DND-41 (cell line): ENCODE data around the gene ESAM.

Source experiments
- ATAC-seq: fragments of 200-7000 bp; cut with Tn5 transposase; 3 replicates; pipeline ENCODE4 v1.9.1; 2021; ENCODE audit warnings: low read depth; ENCODE audit not compliant: insufficient read depth
- DNase-seq: peaks from one replicate; pipeline ENCODE4 v3.0.0-alpha.2; 2020
- H2AFZ ChIP-seq: 2 replicates; pipeline ENCODE4 v1.6.0; 2012; ENCODE audit warnings: low read depth, low read length
- H3K27ac ChIP-seq: 2 replicates; pipeline ENCODE4 v1.5.1; 2012; ENCODE audit warnings: low read length, inconsistent platforms
- H3K27me3 ChIP-seq: fragments of 200-600 bp; sonication (generic); 2 replicates; pipeline ENCODE4 v1.6.0; 2012; ENCODE audit warnings: low read length, mild to moderate bottlenecking, inconsistent platforms; ENCODE audit not compliant: insufficient read depth, poor library complexity
- H3K36me3 ChIP-seq: 2 replicates; pipeline ENCODE4 v1.5.1; 2012; ENCODE audit warnings: low read length, inconsistent platforms; ENCODE audit not compliant: insufficient read depth
- H3K4me1 ChIP-seq: 2 replicates; pipeline ENCODE4 v1.5.1; 2012; ENCODE audit warnings: mild to moderate bottlenecking, low read length; ENCODE audit not compliant: insufficient read depth
- H3K4me2 ChIP-seq: 2 replicates; pipeline ENCODE4 v1.6.0; 2012; ENCODE audit warnings: mild to moderate bottlenecking, moderate library complexity, low read length, inconsistent platforms; ENCODE audit not compliant: insufficient read depth
- H3K4me3 ChIP-seq, 2 experiments: fragments of 200-600 bp in 1 of 2; shearing (Covaris generic) in 1 of 2; 2 replicates each; pipeline ENCODE4 v1.5.1; 2012 to 2016; ENCODE audit warnings: inconsistent platforms in 2 of 2, low read length in 2 of 2, mild to moderate bottlenecking in 2 of 2, low read depth in 1 of 2, moderate library complexity in 1 of 2
- H3K79me2 ChIP-seq: 2 replicates; pipeline ENCODE4 v1.6.0; 2012; ENCODE audit warnings: low read length, inconsistent platforms; ENCODE audit not compliant: insufficient read depth
- H3K9ac ChIP-seq: 2 replicates; pipeline ENCODE4 v1.6.0; 2012; ENCODE audit warnings: low read depth, mild to moderate bottlenecking, inconsistent platforms, low read length, moderate library complexity
- H3K9me3 ChIP-seq: 2 replicates; pipeline ENCODE4 v1.5.1; 2012; ENCODE audit warnings: low read length, moderate library complexity, mild to moderate bottlenecking, inconsistent platforms; ENCODE audit not compliant: insufficient read depth, severe bottlenecking
- H4K20me1 ChIP-seq: 2 replicates; pipeline ENCODE4 v1.6.0; 2012; ENCODE audit warnings: low read length; ENCODE audit not compliant: insufficient read depth
- EZH2 ChIP-seq: IDR thresholded peaks from 3 replicates; pipeline ENCODE4 v1.6.1; 2012; ENCODE audit warnings: borderline replicate concordance, low read depth, mild to moderate bottlenecking, moderate library complexity, low read length, inconsistent platforms; ENCODE audit not compliant: severe bottlenecking
- TF ChIP-seq, protein P1 (sequence below): IDR thresholded peaks from 2 replicates; pipeline ENCODE4 v1.5.1; 2012; ENCODE audit warnings: borderline replicate concordance, low read length, moderate library complexity, mild to moderate bottlenecking; ENCODE audit not compliant: poor library complexity, severe bottlenecking; ENCODE audit errors: extremely low read depth

The ESAM gene

DNA sequence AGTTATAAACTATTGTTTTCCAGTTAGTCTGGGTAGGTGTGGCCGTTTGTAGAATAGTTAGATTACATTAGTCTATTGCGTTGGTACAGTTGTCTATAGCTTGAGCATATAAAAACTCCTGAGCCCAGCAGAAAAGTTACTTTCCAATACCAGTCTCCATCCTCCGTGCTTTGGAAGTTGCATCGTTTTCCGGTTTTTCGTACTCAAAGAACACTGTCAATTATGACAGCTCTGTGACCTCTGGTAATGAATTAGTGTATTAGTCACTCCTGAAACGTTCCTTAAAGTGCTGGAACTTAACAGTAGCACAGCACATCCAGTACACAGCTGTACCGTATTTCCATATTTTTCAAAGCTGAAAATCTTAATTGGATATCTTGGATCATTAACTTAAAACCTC lies 38.9 kb upstream of the ESAM start:
- ATAC-seq (no peak), DNase-seq (no peak)
- Histone ChIP-seq H3K4me3 (peak overlapping the region; percentile 83 to 97), H3K27ac (peak overlapping the region; percentile 85; the same call in 1 of the 2 replicates), H3K9ac (peak overlapping the region; percentile 86), H3K79me2 (peaks cover 42% of the 10 kb centered on the region), H4K20me1 (peaks cover 30% of the 10 kb centered on the region; the same call in 1 of the 2 replicates), H3K4me2 (peak overlapping the region; percentile 89), H3K4me1 (peaks cover 31% of the 10 kb centered on the region), H3K27me3 (peaks cover 15% of the 10 kb centered on the region), H3K36me3 (no peaks in the 10 kb centered on the region; the same call in 1 of the 2 replicates), H3K9me3 (no peaks in the 10 kb centered on the region), H2AFZ (peak overlapping the region; percentile 71)
- no peak for TF ChIP-seq EZH2
- TF ChIP-seq, protein P1, sequence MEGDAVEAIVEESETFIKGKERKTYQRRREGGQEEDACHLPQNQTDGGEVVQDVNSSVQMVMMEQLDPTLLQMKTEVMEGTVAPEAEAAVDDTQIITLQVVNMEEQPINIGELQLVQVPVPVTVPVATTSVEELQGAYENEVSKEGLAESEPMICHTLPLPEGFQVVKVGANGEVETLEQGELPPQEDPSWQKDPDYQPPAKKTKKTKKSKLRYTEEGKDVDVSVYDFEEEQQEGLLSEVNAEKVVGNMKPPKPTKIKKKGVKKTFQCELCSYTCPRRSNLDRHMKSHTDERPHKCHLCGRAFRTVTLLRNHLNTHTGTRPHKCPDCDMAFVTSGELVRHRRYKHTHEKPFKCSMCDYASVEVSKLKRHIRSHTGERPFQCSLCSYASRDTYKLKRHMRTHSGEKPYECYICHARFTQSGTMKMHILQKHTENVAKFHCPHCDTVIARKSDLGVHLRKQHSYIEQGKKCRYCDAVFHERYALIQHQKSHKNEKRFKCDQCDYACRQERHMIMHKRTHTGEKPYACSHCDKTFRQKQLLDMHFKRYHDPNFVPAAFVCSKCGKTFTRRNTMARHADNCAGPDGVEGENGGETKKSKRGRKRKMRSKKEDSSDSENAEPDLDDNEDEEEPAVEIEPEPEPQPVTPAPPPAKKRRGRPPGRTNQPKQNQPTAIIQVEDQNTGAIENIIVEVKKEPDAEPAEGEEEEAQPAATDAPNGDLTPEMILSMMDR = no peak

DNA sequence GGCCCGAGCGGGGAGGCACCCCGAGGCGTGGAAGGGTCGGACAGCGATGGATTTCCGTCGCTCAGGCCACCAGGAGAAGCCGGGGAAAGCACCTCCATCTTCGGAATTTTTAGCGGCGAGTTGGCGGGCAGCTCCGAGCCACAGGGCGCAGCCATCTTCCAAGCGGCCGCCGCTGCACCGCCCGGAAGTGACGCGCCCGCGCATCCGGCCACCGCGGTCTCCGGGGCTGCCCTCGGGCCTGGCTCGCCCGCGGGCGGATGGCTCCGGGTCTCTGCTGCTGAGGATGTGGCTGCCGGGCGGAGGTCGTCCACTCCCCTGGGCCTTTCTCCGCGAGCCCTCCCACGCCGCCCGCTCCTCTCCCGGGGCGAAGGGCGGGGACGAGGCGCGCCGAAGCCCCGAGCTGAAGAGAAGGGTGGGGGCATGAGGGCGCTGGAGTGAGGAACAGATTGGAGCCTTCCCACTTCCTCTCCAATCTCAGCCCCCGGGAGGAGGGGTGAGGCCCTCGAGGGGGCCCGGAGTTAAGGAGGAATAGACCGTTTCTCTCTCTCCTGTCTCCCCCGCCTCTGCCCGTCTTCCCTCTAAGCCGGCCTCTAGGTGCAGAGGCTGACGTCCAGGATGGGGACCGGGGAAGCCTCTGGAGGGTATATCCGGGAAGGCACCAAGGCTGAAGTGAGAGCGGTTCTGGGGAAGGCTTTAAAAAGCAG lies 38.3 kb upstream of the ESAM start, which contains the start of gene MSANTD2:
MSANTD2 (minus strand) TSS at position 181 of the 704 bp plus-strand sequence; CDS start at position 155, 26 bp downstream.
- peak within 1 kb of the TSS; percentile 71 for H2AFZ ChIP-seq
- TF ChIP-seq, protein P1 = no peak
- no peak for TF ChIP-seq EZH2
- H4K20me1 ChIP-seq = peaks cover 30% of the 10 kb centered on the region; the same call in 1 of the 2 replicates
- H3K4me2 ChIP-seq = peak within 1 kb of the TSS; percentile 89
- peak; percentile 83 for ATAC-seq
- H3K9me3 ChIP-seq = no peaks in the 10 kb centered on the region
- H3K27me3 ChIP-seq = peaks cover 10% of the 10 kb centered on the region
- peaks cover 31% of the 10 kb centered on the region for H3K4me1 ChIP-seq
- H3K27ac ChIP-seq = peak within 1 kb of the TSS; percentile 85
- peak; percentile 73 for DNase-seq
- no peaks in the 10 kb centered on the region; the same call in 1 of the 2 replicates for H3K36me3 ChIP-seq
- peak within 1 kb of the TSS; percentile 83 to 97 for H3K4me3 ChIP-seq
- H3K79me2 ChIP-seq = peaks cover 48% of the 10 kb centered on the region
- H3K9ac ChIP-seq = peak within 1 kb of the TSS; percentile 86

DNA sequence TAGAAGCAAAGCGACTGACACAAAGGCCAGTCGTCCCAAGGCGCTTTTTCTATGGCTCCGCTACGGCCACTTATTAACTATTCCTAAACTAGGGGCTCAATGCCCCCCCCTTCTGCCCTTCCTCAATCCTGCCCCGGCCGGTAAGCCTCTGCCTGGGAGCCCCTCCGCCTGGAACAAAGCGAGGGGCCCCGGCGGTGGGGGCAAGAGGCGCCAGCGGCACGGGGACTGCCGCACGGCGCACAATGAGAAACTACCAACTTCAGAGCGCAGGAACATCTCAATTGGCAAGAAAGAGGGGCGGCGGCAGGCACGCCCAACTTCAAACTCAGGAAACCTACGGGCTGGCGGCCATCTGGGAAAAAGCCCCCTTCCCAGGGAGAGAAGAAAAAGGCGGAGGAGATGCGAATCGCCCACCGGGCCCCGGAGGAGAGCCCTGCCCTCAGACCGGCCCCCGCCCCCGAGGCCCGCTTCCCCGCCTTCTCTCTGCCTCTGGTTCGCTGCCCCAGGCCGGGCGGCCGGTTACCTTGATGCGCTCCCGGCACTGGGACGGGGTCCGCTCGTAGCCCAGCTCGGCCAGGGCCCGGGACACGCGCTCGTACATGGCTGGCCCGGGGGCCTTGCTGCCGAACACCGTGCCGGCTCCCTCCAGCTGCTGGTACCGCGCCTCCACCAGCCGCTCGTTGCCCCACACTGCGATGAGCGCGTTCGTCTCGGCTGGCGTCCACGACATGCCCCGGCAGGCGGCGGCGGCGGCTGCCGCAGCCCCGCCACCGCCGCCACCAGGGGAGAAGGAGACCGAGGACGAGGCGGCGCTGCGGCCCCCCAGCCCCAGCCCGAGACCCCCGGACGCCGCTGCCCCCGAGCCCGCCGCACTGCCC lies 37.5 kb upstream of the ESAM start:
- Histone ChIP-seq H3K9ac (peak overlapping the region; percentile 86), H3K4me3 (peak overlapping the region; percentile 83 to 97), H3K36me3 (no peaks in the 10 kb centered on the region; the same call in 1 of the 2 replicates), H3K4me1 (peaks cover 31% of the 10 kb centered on the region), H3K27ac (peak overlapping the region; percentile 85), H3K4me2 (peak overlapping the region; percentile 89), H4K20me1 (peaks cover 37% of the 10 kb centered on the region), H3K9me3 (no peaks in the 10 kb centered on the region), H3K27me3 (peaks cover 7% of the 10 kb centered on the region), H3K79me2 (peaks cover 55% of the 10 kb centered on the region), H2AFZ (peak overlapping the region; percentile 71)
- DNase-seq (peak; percentile 51), ATAC-seq (peak; percentile 60)
- TF ChIP-seq, protein P1 = no peak
- TF ChIP-seq EZH2 = no peak
